NB4 (cell line): ENCODE measurements around the gene TRIM25.
A peak's percentile ranks its signal among the peaks of the same experiment; 100 is the strongest.

Experiments used
- DNase-seq: peaks from one replicate; pipeline ENCODE4 v3.0.0; 2010; ENCODE audit warnings: low read depth
- H3K4me3 ChIP-seq: one replicate; pipeline ENCODE4 v1.5.1; 2011; ENCODE audit warnings: mild to moderate bottlenecking, low read depth, low read length, moderate library complexity
- MYC ChIP-seq: IDR thresholded peaks from 2 replicates; pipeline ENCODE4 v1.6.1; 2011; ENCODE audit warnings: low read depth, low read length
- POLR2A ChIP-seq: IDR thresholded peaks from 2 replicates; pipeline ENCODE4 v1.6.1; 2011; ENCODE audit warnings: mild to moderate bottlenecking; ENCODE audit not compliant: insufficient read length; ENCODE audit errors: extremely low read depth
- TF ChIP-seq, protein P1 (sequence below): IDR thresholded peaks from 2 replicates; pipeline ENCODE4 v1.6.1; 2011; ENCODE audit warnings: low read depth, low read length
- TF ChIP-seq, protein P2 (sequence below): IDR thresholded peaks from one replicate; pipeline ENCODE4 v1.5.1; 2012; ENCODE audit warnings: low read depth, low read length

TRIM25 gene

DNA sequence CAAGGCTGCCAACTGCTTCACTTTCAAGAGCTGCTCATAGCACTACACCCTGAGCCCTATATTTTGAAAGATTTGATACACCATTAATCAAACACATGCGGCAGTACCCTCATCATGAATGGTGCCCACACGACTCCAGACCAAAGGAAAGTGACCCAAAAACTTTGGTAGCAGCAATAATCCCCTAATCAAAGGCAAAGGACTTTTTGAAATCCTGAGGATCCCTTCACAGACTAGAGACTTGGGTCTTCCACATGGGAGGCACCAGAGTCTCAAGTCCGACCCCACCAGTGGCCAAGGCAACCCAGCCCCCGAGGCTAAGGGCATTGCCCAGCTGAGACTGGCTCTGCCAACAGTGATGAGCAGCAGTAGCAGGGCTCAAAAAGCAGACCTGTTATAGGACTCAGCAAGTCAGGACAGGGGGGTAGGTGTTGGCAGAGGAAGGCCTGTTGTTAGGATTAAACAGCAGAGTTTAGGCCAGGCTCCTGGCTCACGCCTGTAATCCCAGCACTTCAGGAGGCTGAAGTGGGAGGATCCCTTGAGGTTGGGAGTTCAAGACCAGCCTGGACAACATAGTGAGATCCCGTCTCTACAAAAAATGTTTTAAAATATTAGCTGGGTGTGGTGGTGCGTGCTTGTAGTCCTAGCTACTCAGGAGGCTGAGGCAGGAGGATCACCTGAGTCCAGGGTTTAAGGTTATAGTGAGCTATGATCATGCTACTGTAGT lies 3.2 kb downstream of the TRIM25 start:
- TF ChIP-seq MYC (no peak), POLR2A (no peak)
- TF ChIP-seq, protein P1, sequence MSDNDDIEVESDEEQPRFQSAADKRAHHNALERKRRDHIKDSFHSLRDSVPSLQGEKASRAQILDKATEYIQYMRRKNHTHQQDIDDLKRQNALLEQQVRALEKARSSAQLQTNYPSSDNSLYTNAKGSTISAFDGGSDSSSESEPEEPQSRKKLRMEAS, result no peak
- TF ChIP-seq, protein P2, sequence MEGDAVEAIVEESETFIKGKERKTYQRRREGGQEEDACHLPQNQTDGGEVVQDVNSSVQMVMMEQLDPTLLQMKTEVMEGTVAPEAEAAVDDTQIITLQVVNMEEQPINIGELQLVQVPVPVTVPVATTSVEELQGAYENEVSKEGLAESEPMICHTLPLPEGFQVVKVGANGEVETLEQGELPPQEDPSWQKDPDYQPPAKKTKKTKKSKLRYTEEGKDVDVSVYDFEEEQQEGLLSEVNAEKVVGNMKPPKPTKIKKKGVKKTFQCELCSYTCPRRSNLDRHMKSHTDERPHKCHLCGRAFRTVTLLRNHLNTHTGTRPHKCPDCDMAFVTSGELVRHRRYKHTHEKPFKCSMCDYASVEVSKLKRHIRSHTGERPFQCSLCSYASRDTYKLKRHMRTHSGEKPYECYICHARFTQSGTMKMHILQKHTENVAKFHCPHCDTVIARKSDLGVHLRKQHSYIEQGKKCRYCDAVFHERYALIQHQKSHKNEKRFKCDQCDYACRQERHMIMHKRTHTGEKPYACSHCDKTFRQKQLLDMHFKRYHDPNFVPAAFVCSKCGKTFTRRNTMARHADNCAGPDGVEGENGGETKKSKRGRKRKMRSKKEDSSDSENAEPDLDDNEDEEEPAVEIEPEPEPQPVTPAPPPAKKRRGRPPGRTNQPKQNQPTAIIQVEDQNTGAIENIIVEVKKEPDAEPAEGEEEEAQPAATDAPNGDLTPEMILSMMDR, result no peak
- no peak for DNase-seq
- peak overlapping the region; percentile 44 for H3K4me3 ChIP-seq

DNA sequence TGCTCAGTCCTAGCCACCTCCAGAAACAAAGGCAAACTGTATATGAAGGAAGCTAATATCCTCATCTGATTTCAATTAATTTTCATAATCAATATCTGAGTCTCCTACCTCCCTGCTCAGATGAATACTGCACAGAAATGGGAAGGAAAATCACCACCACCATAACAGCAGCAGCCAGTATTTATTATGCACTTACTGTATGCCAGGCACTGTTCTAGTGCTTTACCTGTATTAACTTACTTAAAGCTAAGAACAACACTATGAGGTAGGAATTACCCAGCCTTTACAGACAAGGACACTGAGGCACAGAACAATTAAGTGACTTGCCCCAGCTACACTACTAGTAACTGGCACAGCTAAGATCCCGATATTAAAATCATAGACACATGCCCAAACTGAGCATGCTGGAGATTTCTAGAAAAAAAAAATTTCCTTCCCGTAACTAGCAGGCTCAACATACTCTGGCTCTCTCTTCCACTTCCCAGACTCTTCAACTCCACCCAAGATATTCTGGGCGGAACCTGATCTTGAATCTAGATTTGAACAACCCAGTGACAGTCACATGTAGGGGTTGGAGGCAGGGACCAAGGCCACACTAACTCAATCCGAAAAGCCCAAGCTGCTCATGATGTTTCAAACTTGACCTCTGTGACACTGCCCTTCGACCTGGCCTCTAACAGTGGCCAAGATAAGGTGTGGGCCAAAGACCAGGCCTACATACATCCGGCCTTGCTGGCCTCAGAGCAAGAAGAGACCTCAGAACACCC lies 3.9 kb downstream of the TRIM25 start:
- DNase-seq, result no peak
- peak overlapping the region; percentile 44 for H3K4me3 ChIP-seq
- TF ChIP-seq MYC (no peak), POLR2A (no peak)
- TF ChIP-seq, protein P2, result no peak
- TF ChIP-seq, protein P1, result no peak

DNA sequence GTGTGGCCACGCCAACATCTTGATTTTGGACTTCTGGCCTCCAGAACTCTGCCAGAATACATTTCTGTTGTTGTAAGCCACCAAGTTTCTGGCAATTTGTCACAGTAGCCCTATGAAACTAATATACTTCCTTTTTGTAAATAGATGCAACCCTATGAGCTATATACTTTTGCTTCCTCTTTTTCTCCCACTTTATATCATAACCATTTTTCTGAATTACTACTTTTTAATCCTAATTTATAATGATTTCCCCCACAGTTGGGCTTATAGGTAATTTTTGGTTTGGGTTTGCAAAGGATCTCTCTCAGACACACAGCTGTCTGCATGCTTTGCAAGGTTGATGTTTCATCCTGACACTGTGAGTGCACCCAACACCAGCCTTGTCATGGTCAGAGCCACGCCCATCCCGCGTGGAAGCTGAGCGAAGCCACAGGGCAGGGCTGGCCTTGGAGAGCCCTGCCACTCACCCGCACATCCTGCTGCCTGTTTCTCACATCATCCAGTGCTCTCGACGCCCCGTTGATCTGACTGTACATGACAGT lies 5.8 kb downstream of the TRIM25 start:
- DNase-seq, result peak; percentile 81
- TF ChIP-seq MYC (no peak), POLR2A (no peak)
- TF ChIP-seq, protein P2, result no peak
- TF ChIP-seq, protein P1, result peak; percentile 70
- H3K4me3 ChIP-seq, result no peak overlapping the region

DNA sequence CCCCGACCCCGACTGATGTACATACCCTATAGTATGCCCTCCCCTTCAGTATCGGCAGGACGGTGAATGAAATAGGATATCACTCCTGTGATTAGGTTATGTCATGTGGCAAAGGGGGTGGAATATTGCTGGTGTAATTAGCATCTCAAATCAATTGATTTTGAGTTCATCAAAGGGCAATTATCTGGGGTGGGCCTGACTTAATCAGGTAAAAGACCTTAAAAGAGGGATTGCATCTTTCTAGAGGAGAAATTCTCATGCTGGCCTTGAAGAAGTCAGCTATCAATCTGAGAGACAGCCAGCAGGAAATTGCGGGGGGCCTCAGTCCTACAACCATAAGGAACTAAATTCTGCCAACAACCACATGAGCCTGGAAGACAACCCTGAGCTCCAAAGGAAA lies 10.3 kb downstream of the TRIM25 start:
- TF ChIP-seq POLR2A (no peak), MYC (no peak)
- TF ChIP-seq, protein P2, result no peak
- TF ChIP-seq, protein P1, result no peak
- no peak for DNase-seq
- no peak overlapping the region for H3K4me3 ChIP-seq

DNA sequence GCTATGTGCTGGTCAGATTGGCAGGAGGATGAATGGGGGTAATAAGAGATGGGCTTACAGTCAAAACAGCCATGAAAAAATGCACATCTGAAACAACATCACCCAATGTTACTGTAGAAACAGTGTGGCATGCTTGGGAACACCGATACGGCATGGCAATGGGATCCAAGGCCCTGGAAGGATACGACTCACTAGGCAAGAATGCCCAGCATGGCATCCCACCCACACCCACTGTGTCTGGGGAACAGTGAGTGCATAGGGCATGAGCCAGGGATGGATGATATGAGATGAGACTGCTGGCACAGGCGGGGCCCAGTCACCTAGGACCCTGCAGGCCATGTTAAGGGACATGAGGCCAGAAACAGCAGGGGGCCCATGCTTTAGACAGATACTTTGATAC lies 11.5 kb downstream of the TRIM25 start:
- TF ChIP-seq, protein P1, result no peak
- TF ChIP-seq MYC (no peak), POLR2A (no peak)
- TF ChIP-seq, protein P2, result no peak
- H3K4me3 ChIP-seq, result no peak overlapping the region
- no peak for DNase-seq
